Smooth muscle cell of the pulmonary artery (primary cell): ENCODE measurements around the gene OR8G5. TPM values are rescaled to one million over a fixed set of nuclear protein-coding genes. Genes with fewer than 3 reads are reported as not detected.

Experiments
- total RNA-seq: library from RNA; depleted of rRNA; stranded (reverse); fragments of >200 nt; gene quantifications from 2 replicates; pipeline ENCODE4 v1.2.3, GENCODE V29; 2014

Gene OR8G5
- not detected in 2 replicates for total RNA-seq

GRCh38 chr11:124256076-124256475 is at the start of gene OR8G5:
Gene OR8G5, plus strand, starts transcription at chr11:124256376. Its CDS starts 8,556 bp downstream, at chr11:124264932.

GRCh38 chr11:124240621-124241397 is 15.4 kb upstream of the OR8G5 start, which contains the start of gene OR8G1:
Gene OR8G1, plus strand, starts transcription at chr11:124241095. Its CDS starts 8,581 bp downstream, at chr11:124249676.

GRCh38 chr11:124313849-124314248 is 57.7 kb downstream of the OR8G5 start, which contains the start of gene OR8D1:
Gene OR8D1, minus strand, starts transcription at chr11:124313949. Its CDS starts 3,183 bp downstream, at chr11:124310766.

Other genes starting within 250 kb of the OR8G5 start
- gene OR10G4, start 243.4 kb upstream of the OR8G5 start, total RNA-seq: not detected in 2 replicates
- not detected in 2 replicates for gene OR10G9, start 233.4 kb upstream of the OR8G5 start, total RNA-seq
- gene OR10G8, start 229.6 kb upstream of the OR8G5 start, total RNA-seq: not detected in 2 replicates
- not detected in 2 replicates for gene OR10G7, start 215.1 kb upstream of the OR8G5 start, total RNA-seq
- gene VWA5A, start 140.9 kb upstream of the OR8G5 start, total RNA-seq: 18.4 and 21.8 TPM in 2 replicates
- not detected in 2 replicates for gene OR10D3, start 73.0 kb upstream of the OR8G5 start, total RNA-seq
- gene OR8G1, start 15.3 kb upstream of the OR8G5 start, total RNA-seq: not detected in 2 replicates
- not detected in 2 replicates for gene OR8D1, start 57.6 kb downstream of the OR8G5 start, total RNA-seq
- not detected in 2 replicates for gene OR8D2, start 63.8 kb downstream of the OR8G5 start, total RNA-seq
- gene OR8B2, start 128.1 kb downstream of the OR8G5 start, total RNA-seq: not detected in 2 replicates
- gene OR8B3, start 142.6 kb downstream of the OR8G5 start, total RNA-seq: not detected in 2 replicates
- not detected in 2 replicates for gene OR8B4, start 168.5 kb downstream of the OR8G5 start, total RNA-seq
- gene OR8B8, start 189.3 kb downstream of the OR8G5 start, total RNA-seq: not detected in 2 replicates